Left ventricle myocardium inferior (tissue), 1 donor: ENCODE results near the gene HGFAC. TPM values are rescaled to one million over a fixed set of nuclear protein-coding genes. Genes with fewer than 3 reads are reported as not detected.

Source experiments
- DNase-seq: peaks from one replicate; pipeline ENCODE4 v3.0.0-alpha.2; 2020
- H3K27ac ChIP-seq: fragments of 200-600 bp; replicated peaks from 2 replicates; pipeline ENCODE4 v1.8.0; 2021
- H3K27me3 ChIP-seq: fragments of 200-600 bp; 2 replicates; pipeline ENCODE4 v1.8.0; 2021; ENCODE audit warnings: low read depth
- H3K36me3 ChIP-seq: fragments of 200-600 bp; 2 replicates; pipeline ENCODE4 v1.8.0; 2021
- H3K4me1 ChIP-seq: fragments of 200-600 bp; 2 replicates; pipeline ENCODE4 v1.8.0; 2021
- H3K4me3 ChIP-seq: fragments of 200-600 bp; 2 replicates; pipeline ENCODE4 v1.8.0; 2021; ENCODE audit warnings: mild to moderate bottlenecking, moderate library complexity
- H3K9me3 ChIP-seq: fragments of 200-600 bp; replicated peaks from 2 replicates; pipeline ENCODE4 v1.8.0; 2021
- CTCF ChIP-seq: fragments of 200-600 bp; IDR thresholded peaks from 2 replicates; pipeline ENCODE4 v1.8.0; 2021; ENCODE audit warnings: antibody characterized with exemption, mild to moderate bottlenecking, borderline replicate concordance
- intact Hi-C: fragments of 100-400 bp; cut with micrococcal nuclease; formaldehyde crosslinking; loops from one replicate; pipeline ENCODE4 v1.11.0; 2022
- long read RNA-seq: library from polyadenylated mRNA; unstranded; transcript quantifications from one replicate; pipeline ENCODE4 v2.0.0, GENCODE V29; 2021
- total RNA-seq: library from RNA; stranded (reverse); fragmentation: NEBNext Ultra II Directional; extraction: Animal tissue kit (Norgen Biotek cat#: 25700); gene quantifications from one replicate; pipeline ENCODE4 v1.2.1, GENCODE V29; 2021
- donor health status: DM: no; HTN: yes; CAD: no; lungs with severe emphysema.

The HGFAC gene
- total RNA-seq = 0.80 TPM
- long read RNA-seq, partial matches to known transcripts = 0 of 2 reads
- long read RNA-seq, other reads (novel, unspliced or antisense) = 2 of 2 reads

GRCh38 chr4:3441501-3442459 lies at the start of gene HGFAC:
Gene HGFAC, plus strand, starts transcription at chr4:3441968. Its CDS starts 34 bp downstream, at chr4:3442002.
- no peak within 1 kb of the TSS for H3K27ac ChIP-seq
- H3K9me3 ChIP-seq = no peaks in the 10 kb centered on the region
- no peak for DNase-seq
- no peak within 1 kb of the TSS for H3K4me3 ChIP-seq
- peaks cover 6% of the 10 kb centered on the region for H3K4me1 ChIP-seq
- no peaks in the 10 kb centered on the region for H3K36me3 ChIP-seq
- no peak for TF ChIP-seq CTCF
- intact Hi-C loops = loop anchor here (2.0 kb wide), 1 partner anchor 95 kb away; no protein-coding TSS in a partner anchor
- peaks cover 7% of the 10 kb centered on the region for H3K27me3 ChIP-seq

GRCh38 chr4:3392321-3392720 lies 49.4 kb upstream of the HGFAC start:
- intact Hi-C loops = no loop called here
- H3K4me1 ChIP-seq = peaks cover 18% of the 10 kb centered on the region
- H3K4me3 ChIP-seq = no peak overlapping the region
- H3K27me3 ChIP-seq = no peaks in the 10 kb centered on the region
- no peaks in the 10 kb centered on the region for H3K36me3 ChIP-seq
- no peak for TF ChIP-seq CTCF
- no peak for DNase-seq
- H3K27ac ChIP-seq = no peak overlapping the region
- peaks cover 7% of the 10 kb centered on the region for H3K9me3 ChIP-seq

DNA sequence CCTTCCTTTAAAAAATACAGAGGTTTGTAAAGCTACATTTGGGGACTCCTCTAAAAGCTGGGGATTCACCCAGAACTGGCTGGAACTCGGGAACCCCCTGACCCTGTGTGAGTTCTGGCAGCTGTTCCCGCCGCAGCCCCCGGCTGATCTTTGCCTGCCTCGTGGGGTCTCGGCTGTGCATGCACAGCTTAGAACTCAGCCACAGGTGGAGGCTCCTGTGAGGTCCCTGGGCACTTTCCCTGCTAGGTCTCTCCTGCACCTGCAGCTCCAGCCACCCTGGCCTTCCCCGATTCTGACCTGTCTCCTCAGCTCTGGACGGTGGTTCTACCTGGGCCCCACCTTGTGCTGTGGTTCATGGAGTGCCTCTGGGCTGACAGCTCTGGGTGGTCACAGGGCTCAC lies 48.6 kb upstream of the HGFAC start:
- Histone ChIP-seq H3K27me3 (no peaks in the 10 kb centered on the region), H3K4me1 (peaks cover 14% of the 10 kb centered on the region), H3K4me3 (no peak overlapping the region), H3K27ac (no peak overlapping the region), H3K9me3 (peaks cover 7% of the 10 kb centered on the region), H3K36me3 (no peaks in the 10 kb centered on the region)
- no peak for TF ChIP-seq CTCF
- DNase-seq = no peak
- intact Hi-C loops = no loop called here

GRCh38 chr4:3396600-3396999 lies 45.2 kb upstream of the HGFAC start:
- no peaks in the 10 kb centered on the region for H3K36me3 ChIP-seq
- no peak for TF ChIP-seq CTCF
- no peak for DNase-seq
- H3K9me3 ChIP-seq = peaks cover 7% of the 10 kb centered on the region
- H3K27ac ChIP-seq = no peak overlapping the region
- H3K27me3 ChIP-seq = no peaks in the 10 kb centered on the region
- intact Hi-C loops = no loop called here
- H3K4me3 ChIP-seq = no peak overlapping the region
- H3K4me1 ChIP-seq = peaks cover 10% of the 10 kb centered on the region

DNA sequence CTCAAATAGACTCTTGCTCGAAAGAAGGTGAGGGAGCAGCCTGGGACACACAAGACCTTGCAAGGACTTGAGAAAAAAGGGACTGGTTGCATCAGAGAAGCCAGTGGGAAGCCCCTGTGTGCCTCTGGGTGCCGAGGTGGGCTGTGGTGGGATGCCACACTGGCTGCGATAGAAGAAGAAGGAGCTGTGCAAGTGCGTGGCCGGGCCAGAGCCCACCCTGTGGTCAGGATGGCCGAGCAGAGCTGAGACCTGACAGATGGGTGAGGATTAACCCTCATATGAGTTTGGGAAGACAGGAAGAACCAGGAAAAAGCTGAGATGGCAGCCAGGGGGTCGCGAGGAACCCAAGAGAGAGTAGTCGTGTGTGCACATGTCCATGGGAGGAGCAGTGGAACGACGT lies 44.6 kb upstream of the HGFAC start:
- no peak for DNase-seq
- intact Hi-C loops = no loop called here
- TF ChIP-seq CTCF = no peak

More for the DNA sequence above, 44.6 kb upstream of the HGFAC start:
- Histone ChIP-seq H3K36me3 (no peaks in the 10 kb centered on the region), H3K4me1 (peaks cover 10% of the 10 kb centered on the region), H3K27ac (no peak overlapping the region), H3K27me3 (no peaks in the 10 kb centered on the region), H3K4me3 (no peak overlapping the region), H3K9me3 (peaks cover 7% of the 10 kb centered on the region)
